Measurements from ENCODE around the gene EPHA3.

GRCh38 chr3:89059211-89059925 is 48.1 kb upstream of the EPHA3 start:
- TF ChIP-seq ZBTB17 (tag by site-specific recombination; IDR thresholded peaks at IDR 0.05) = no peak
- no peak for TF ChIP-seq ZNF157 (tag by site-specific recombination; IDR thresholded peaks at IDR 0.05)
- no peak for TF ChIP-seq REST (tag by site-specific recombination; IDR thresholded peaks at IDR 0.05)
- TF ChIP-seq ZNF560 (tag by site-specific recombination; IDR thresholded peaks at IDR 0.05; ENCODE audit: borderline replicate concordance) = no peak
- no peak for TF ChIP-seq ZBTB7A (tag by site-specific recombination; IDR thresholded peaks at IDR 0.05; ENCODE audit: low read depth)
- TF ChIP-seq GLI4 (tag by site-specific recombination; IDR thresholded peaks at IDR 0.05) = no peak
- TF ChIP-seq CTCF (tag by site-specific recombination; IDR thresholded peaks at IDR 0.05) = no peak
